SK-N-SH (cell line): Measurements from ENCODE around the gene EMP2. TPM values are rescaled to one million over a fixed set of nuclear protein-coding genes. Genes with fewer than 3 reads are reported as not detected.
"Not testable (repeated sequence)": the region's sequence is repeated elsewhere in the genome, so short reads cannot be mapped to it uniquely, and the experiment has no call there.

ENCODE experiments used
- CTCF ChIA-PET: fragments of 300-600, 350-600 bp; formaldehyde crosslinking; extraction: SDS; loops from one replicate; lab custom pipeline; 2021; lab: Yijun Ruan, JAX
- POLR2A ChIA-PET: fragments of 350-600 bp; sonication (Branson Sonifier 250); formaldehyde crosslinking; extraction: SDS; loops from one replicate; lab custom pipeline; 2020; ENCODE audit warnings: antibody characterized with exemption, inconsistent platforms; lab: Yijun Ruan, JAX
- DNase-seq: peaks from one replicate; pipeline ENCODE4 v3.0.0; 2012
- H2AFZ ChIP-seq: fragments of 200-600 bp; sonication (generic); 2 replicates; pipeline ENCODE4 v1.8.1; 2016; ENCODE audit warnings: antibody characterized with exemption, mild to moderate bottlenecking, low read depth
- H3F3A ChIP-seq: fragments of 200-600 bp; sonication (generic); replicated peaks from 2 replicates; pipeline ENCODE3; 2016; ENCODE audit warnings: antibody characterized with exemption, mild to moderate bottlenecking; ENCODE audit not compliant: insufficient read depth
- H3K27ac ChIP-seq, 2 experiments: fragments of 200-500 bp in 1 of 2; fragments of 200-600 bp in 1 of 2; sonication (Bioruptor generic) in 1 of 2; sonication (generic), shearing (Covaris generic) in 1 of 2; 2 replicates each; pipeline versions ENCODE4 v1.5.1 to v1.6.1; 2014 to 2016; ENCODE audit warnings: low read depth in 2 of 2, inconsistent platforms in 1 of 2, low read length in 1 of 2, mild to moderate bottlenecking in 1 of 2, mixed read lengths in 1 of 2
- H3K27me3 ChIP-seq: fragments of 200-600 bp; sonication (generic), shearing (Covaris generic); 2 replicates; pipeline ENCODE4 v1.6.1; 2016; ENCODE audit warnings: mixed run types; ENCODE audit not compliant: insufficient read depth
- H3K36me3 ChIP-seq, 2 experiments: fragments of 200-500 bp in 1 of 2; fragments of 200-600 bp in 1 of 2; sonication (Bioruptor generic) in 1 of 2; sonication (generic) in 1 of 2; replicated peaks in 1 of 2; 2 replicates each; pipeline versions ENCODE3 to v1.5.1; 2014 to 2016; ENCODE audit warnings: low read length in 1 of 2, mild to moderate bottlenecking in 1 of 2; ENCODE audit not compliant: insufficient read depth in 2 of 2, control insufficient read depth in 1 of 2
- H3K4me1 ChIP-seq, 2 experiments: fragments of 200-500 bp in 1 of 2; fragments of 200-600 bp in 1 of 2; sonication (Bioruptor generic) in 1 of 2; sonication (generic), shearing (Covaris generic) in 1 of 2; 2 replicates each; pipeline versions ENCODE4 v1.5.1 to v1.6.1; 2014 to 2016; ENCODE audit warnings: low read depth in 1 of 2, low read length in 1 of 2, mixed run types in 1 of 2; ENCODE audit not compliant: insufficient read depth in 2 of 2, control insufficient read depth in 1 of 2
- H3K4me2 ChIP-seq: fragments of 200-600 bp; sonication (generic), shearing (Covaris generic); 2 replicates; pipeline ENCODE4 v1.6.1; 2017; ENCODE audit warnings: mixed run types
- H3K4me3 ChIP-seq, 2 experiments: fragments of 200-500 bp in 1 of 2; fragments of 200-600 bp in 1 of 2; sonication (Bioruptor generic) in 1 of 2; sonication (generic), shearing (Covaris generic) in 1 of 2; 2 replicates each; pipeline versions ENCODE4 v1.5.1 to v1.8.1; 2014 to 2016; ENCODE audit warnings: low read depth in 2 of 2, inconsistent platforms in 1 of 2, low read length in 1 of 2, mild to moderate bottlenecking in 1 of 2, mixed read lengths in 1 of 2, moderate library complexity in 1 of 2
- H3K79me2 ChIP-seq: fragments of 200-600 bp; sonication (generic); 2 replicates; pipeline ENCODE4 v1.8.1; 2017; ENCODE audit warnings: mild to moderate bottlenecking; ENCODE audit not compliant: insufficient read depth
- H3K9ac ChIP-seq: fragments of 200-600 bp; sonication (generic); 2 replicates; pipeline ENCODE4 v1.6.1; 2017; ENCODE audit warnings: mixed run types
- H3K9me2 ChIP-seq: fragments of 200-600 bp; sonication (generic); 2 replicates; pipeline ENCODE4 v1.6.1; 2017; ENCODE audit warnings: mixed run types
- H3K9me3 ChIP-seq: fragments of 200-600 bp; sonication (generic); 2 replicates; pipeline ENCODE4 v1.6.1; 2017; ENCODE audit warnings: mixed run types, mild to moderate bottlenecking, moderate library complexity
- H4K20me1 ChIP-seq: fragments of 200-600 bp; sonication (generic); 2 replicates; pipeline ENCODE4 v1.6.1; 2017; ENCODE audit warnings: mild to moderate bottlenecking, mixed run types; ENCODE audit not compliant: insufficient read depth
- CTCF ChIP-seq: fragments of 200-600 bp; sonication (generic); IDR thresholded peaks from 2 replicates; pipeline ENCODE4 v1.6.1; 2017; ENCODE audit warnings: antibody characterized with exemption, mild to moderate bottlenecking, moderate library complexity
- IRF3 ChIP-seq: fragments of 150-350 bp; IDR thresholded peaks from 2 replicates; pipeline ENCODE4 v1.6.1; 2016; ENCODE audit warnings: mild to moderate bottlenecking, low read depth, low read length
- RAD21 ChIP-seq: IDR thresholded peaks from 2 replicates; pipeline ENCODE4 v1.6.1; 2012; ENCODE audit warnings: mild to moderate bottlenecking, low read length
- RCOR1 ChIP-seq: fragments of 150-350 bp; IDR thresholded peaks from 2 replicates; pipeline ENCODE4 v1.6.1; 2017; ENCODE audit warnings: antibody characterized with exemption, low read length
- SMC3 ChIP-seq: IDR thresholded peaks from 2 replicates; pipeline ENCODE4 v1.6.1; 2012; ENCODE audit warnings: low read depth, low read length, improper control_type of control experiment
- TCF12 ChIP-seq: IDR thresholded peaks from 2 replicates; pipeline ENCODE4 v1.4.0; 2012
- USF1 ChIP-seq: IDR thresholded peaks from 2 replicates; pipeline ENCODE4 v1.4.0; 2012; ENCODE audit warnings: low read depth, borderline replicate concordance
- USF2 ChIP-seq: fragments of 150-350 bp; IDR thresholded peaks from 2 replicates; pipeline ENCODE4 v1.6.1; 2017; ENCODE audit warnings: antibody characterized with exemption, low read length, low read depth, borderline replicate concordance
- WGBS: methylation state at CpG from one replicate; pipeline ENCODE4 v1.1.6; 2017; ENCODE audit warnings: low lambda C conversion rate; 5-methylcytosine and 5-hydroxymethylcytosine counted together
- polyA plus RNA-seq, 3 experiments: library from polyadenylated mRNA; depleted of rRNA; stranded (reverse); fragments of >200 nt; gene quantifications; 2 replicates each; pipeline ENCODE4 v1.2.3, GENCODE V29; 2012

EMP2 gene
- polyA plus RNA-seq, 1 of the 3 experiments (the other 2 are of a cell fraction), result 4.3 TPM

- no peaks in the 10 kb centered on the region for H4K20me1 ChIP-seq
- H3K36me3 ChIP-seq, result no peaks in the 10 kb centered on the region
- no peak overlapping the region for H3K9ac ChIP-seq
- H3K4me3 ChIP-seq, result no peak overlapping the region
- TF ChIP-seq USF1, result no peak
- no peak for TF ChIP-seq IRF3
- no peak for TF ChIP-seq TCF12
- no peak for TF ChIP-seq USF2
- no peaks in the 10 kb centered on the region for H3K79me2 ChIP-seq
- H3K4me1 ChIP-seq, result no peaks in the 10 kb centered on the region; a peak in 1 of 4 replicates
- CTCF ChIA-PET, result interaction anchor here (0.7 to 16.7 kb wide), 19 partner anchors 8 to 1943 kb away, joined by 3 to 305 read pairs (median 4); partner anchors contain the start of gene NUBP1
- no peaks in the 10 kb centered on the region for H3F3A ChIP-seq
- no peaks in the 10 kb centered on the region for H3K27me3 ChIP-seq
- no peak overlapping the region for H3K4me2 ChIP-seq
- H3K9me2 ChIP-seq, result no peaks in the 10 kb centered on the region
- DNase-seq, result no peak
- 46% methylated on average over 2 of the region's 2 CpGs for WGBS
- H3K9me3 ChIP-seq, result no peaks in the 10 kb centered on the region
- POLR2A ChIA-PET, result no interaction called here
- H3K27ac ChIP-seq, result no peak overlapping the region
- H2AFZ ChIP-seq, result no peak overlapping the region
Measured at GRCh38 chr16:10510279-10510678, 70.1 kb downstream of the EMP2 start.

- Histone ChIP-seq H3K9me3 (no peaks in the 10 kb centered on the region), H3K9ac (no peak overlapping the region), H3K79me2 (no peaks in the 10 kb centered on the region), H3K4me1 (no peaks in the 10 kb centered on the region; a peak in 1 of 4 replicates), H3K27ac (no peak overlapping the region), H4K20me1 (no peaks in the 10 kb centered on the region), H3K36me3 (no peaks in the 10 kb centered on the region), H3K27me3 (no peaks in the 10 kb centered on the region), H3F3A (no peaks in the 10 kb centered on the region), H3K4me3 (peak overlapping the region in 1 of 2 experiments; percentile 21; a peak in 1 of 4 replicates), H3K4me2 (no peak overlapping the region), H3K9me2 (no peaks in the 10 kb centered on the region), H2AFZ (no peak overlapping the region)
- ChIA-PET CTCF (interaction anchor here (0.6 to 16.7 kb wide), 36 partner anchors 9 to 1942 kb away, joined by 3 to 305 read pairs (median 3); partner anchors contain the start of gene NUBP1), POLR2A (no interaction called here)
- TF ChIP-seq CTCF (peak; percentile 78), SMC3 (peak; percentile 96), TCF12 (no peak), RCOR1 (peak; percentile 44; the same call in 1 of the 2 replicates), RAD21 (peak; percentile 96)
- DNase-seq, result peak; percentile 77
- WGBS, result 12% methylated on average over 5 of the region's 6 CpGs
Measured at GRCh38 chr16:10509534-10510025, 70.8 kb downstream of the EMP2 start.

- not testable (repeated sequence) for H2AFZ ChIP-seq, H3K4me3 ChIP-seq, H3K9ac ChIP-seq, H3K79me2 ChIP-seq, H3F3A ChIP-seq, DNase-seq, H3K4me2 ChIP-seq, H3K27ac ChIP-seq, H3K36me3 ChIP-seq, H3K27me3 ChIP-seq, H3K4me1 ChIP-seq, H3K9me2 ChIP-seq, H4K20me1 ChIP-seq, H3K9me3 ChIP-seq
- ChIA-PET POLR2A (interaction anchor here (0.6 kb wide), 1 partner anchor 10 kb away, joined by 3 read pairs; no protein-coding TSS in a partner anchor), CTCF (interaction anchor here (1.3 to 3.6 kb wide), 3 partner anchors 9 to 247 kb away, joined by 3 to 14 read pairs (median 7); no protein-coding TSS in a partner anchor)
- 43% methylated on average over 3 of the region's 3 CpGs for WGBS
Measured at GRCh38 chr16:10505286-10505685, 75.1 kb downstream of the EMP2 start.
